PC-3 (cell line): Measurements from ENCODE around the gene ANKH.

Experiments used
- CTCF ChIP-seq: fragments of 300-600 bp; sonication (generic); conservative IDR thresholded peaks from 2 replicates; pipeline ENCODE4 v1.5.1; 2017; ENCODE audit warnings: antibody characterized with exemption, low read depth, mild to moderate bottlenecking, low read length
- EZH2 ChIP-seq: fragments of 300-600 bp; sonication (generic); IDR thresholded peaks from one replicate; pipeline ENCODE4 v1.6.1; 2017; ENCODE audit warnings: antibody characterized with exemption, mild to moderate bottlenecking, low read length; ENCODE audit not compliant: unreplicated experiment

- TF ChIP-seq CTCF, result no peak
- TF ChIP-seq EZH2, result no peak
Observed at GRCh38 chr5:14913096-14913495, 41.5 kb upstream of the ANKH start.
